Esophagus muscularis mucosa (tissue), 4 donors: ENCODE data around the gene VTN.

ENCODE experiments used
- CTCF ChIP-seq, 3 experiments: fragments of 200-600 bp in 2 of 3; fragments of 450-650 bp in 1 of 3; sonication (generic) in 2 of 3; IDR thresholded peaks; one replicate each; pipeline ENCODE4 v1.5.1; 2017 to 2019; ENCODE audit warnings: antibody characterized with exemption in 3 of 3, mild to moderate bottlenecking in 2 of 3, moderate library complexity in 1 of 3
- EP300 ChIP-seq: sonication (generic); formaldehyde crosslinking; IDR thresholded peaks from one replicate; pipeline ENCODE4 v1.6.1; 2017; ENCODE audit warnings: antibody characterized with exemption
- POLR2A ChIP-seq: fragments of 450-650 bp; IDR thresholded peaks from one replicate; pipeline ENCODE4 v1.6.1; 2017; ENCODE audit warnings: antibody characterized with exemption, moderate library complexity, mild to moderate bottlenecking, low read depth
- POLR2AphosphoS5 ChIP-seq, 2 donors: sonication (generic); formaldehyde crosslinking; IDR thresholded peaks; one replicate each; pipeline ENCODE4 v1.6.1; 2017; ENCODE audit warnings: antibody characterized with exemption in 2 of 2

- no peak for TF ChIP-seq CTCF (IDR thresholded peaks at IDR 0.05)
- no peak for TF ChIP-seq EP300
- no peak for TF ChIP-seq POLR2A
- TF ChIP-seq POLR2AphosphoS5 (IDR thresholded peaks at IDR 0.05): no peak
These were observed 12.3 kb downstream of the VTN start for GRCh38 chr17:28357901-28358197.
